Mucosa of descending colon (tissue), 3 donors: ENCODE measurements around the gene DCTN4. TPM values are rescaled to one million over a fixed set of nuclear protein-coding genes. Genes with fewer than 3 reads are reported as not detected.

Experiments
- ATAC-seq: fragments of 200-7000 bp; cut with Tn5 transposase; one replicate; pipeline ENCODE4 v1.9.1; 2020; ENCODE audit warnings: mild to moderate bottlenecking, moderate library complexity
- DNase-seq, 3 donors: peaks; one replicate each; pipeline ENCODE4 v3.0.0-alpha.2; 2020
- H3K36me3 ChIP-seq: fragments of 200-600 bp; one replicate; pipeline ENCODE4 v1.8.0; 2021; ENCODE audit warnings: low read depth, mild to moderate bottlenecking
- H3K4me1 ChIP-seq: fragments of 200-600 bp; one replicate; pipeline ENCODE4 v1.8.0; 2021; ENCODE audit warnings: low read depth, mild to moderate bottlenecking
- H3K4me3 ChIP-seq: fragments of 200-600 bp; one replicate; pipeline ENCODE4 v1.8.0; 2021; ENCODE audit warnings: mild to moderate bottlenecking
- H3K9me3 ChIP-seq: fragments of 200-600 bp; one replicate; pipeline ENCODE4 v1.8.0; 2021; ENCODE audit warnings: mild to moderate bottlenecking
- CTCF ChIP-seq: fragments of 200-600 bp; IDR thresholded peaks from one replicate; pipeline ENCODE4 v1.8.0; 2022; ENCODE audit warnings: antibody characterized with exemption, mild to moderate bottlenecking
- intact Hi-C, 2 donors: fragments of 100-400 bp; cut with DNase I in 1 of 2; cut with micrococcal nuclease in 1 of 2; formaldehyde crosslinking; loops; one replicate each; pipeline versions ENCODE4 v1.11.0 to v1.11.1; 2022; cut with DNase I, micrococcal nuclease
- total RNA-seq, 3 donors: library from RNA; stranded (reverse); fragmentation: NEBNext Ultra II Directional in 2 of 3; extraction: Animal tissue kit (Norgen Biotek cat#: 25700) in 2 of 3; gene quantifications; one replicate each; pipeline versions ENCODE4 v1.2.1 to v1.2.4, GENCODE V29; 2021 to 2023
- donor health status: DM: no; HTN: no; CAD: no; lungs with moderate emphysema.
- donor health status: DM: no; HTN: no; CAD: no.
- donor health status: DM: no; HTN: yes; CAD: no.

Gene DCTN4
- total RNA-seq, 3 donors from 2014 or later = 50.8 to 56.4 (median 52.9) TPM

- ATAC-seq (no peak), DNase-seq (no peak)
- Histone ChIP-seq H3K4me1 (peaks cover 39% of the 10 kb centered on the region), H3K36me3 (no peaks in the 10 kb centered on the region), H3K9me3 (no peaks in the 10 kb centered on the region), H3K4me3 (no peak overlapping the region)
- TF ChIP-seq CTCF = no peak
- intact Hi-C loops = no loop called here
Measured at GRCh38 chr5:150777685-150778084, 18.9 kb upstream of the DCTN4 start.

DNA sequence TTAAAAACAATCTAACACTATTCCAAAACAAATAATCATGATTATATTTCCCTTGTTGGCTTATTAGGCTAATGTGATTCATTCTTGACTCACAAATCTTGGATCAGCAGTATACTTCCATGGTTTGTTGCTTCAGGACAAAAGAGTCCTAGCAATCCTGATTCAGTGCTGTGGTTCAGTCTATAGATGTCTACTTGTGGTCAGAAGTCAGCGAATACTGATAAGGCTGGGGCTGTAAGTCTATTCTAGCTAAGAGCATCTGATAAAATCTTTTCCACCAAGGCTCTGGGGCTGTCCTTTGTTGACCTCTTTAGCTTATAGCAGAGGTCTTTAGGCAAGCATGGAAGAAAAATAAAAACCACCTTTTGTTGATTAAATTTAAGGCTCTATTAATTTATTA lies 15.3 kb upstream of the DCTN4 start:
- Histone ChIP-seq H3K36me3 (no peaks in the 10 kb centered on the region), H3K4me1 (peaks cover 6% of the 10 kb centered on the region), H3K4me3 (no peak overlapping the region), H3K9me3 (no peaks in the 10 kb centered on the region)
- DNase-seq (no peak), ATAC-seq (no peak)
- no peak for TF ChIP-seq CTCF
- intact Hi-C loops = no loop called here

- Histone ChIP-seq H3K4me1 (no peaks in the 10 kb centered on the region), H3K4me3 (no peak overlapping the region), H3K36me3 (no peaks in the 10 kb centered on the region), H3K9me3 (no peaks in the 10 kb centered on the region)
- ATAC-seq (no peak), DNase-seq (no peak)
- no peak for TF ChIP-seq CTCF
- intact Hi-C loops = no loop called here
Measured at GRCh38 chr5:150771034-150771795, 12.4 kb upstream of the DCTN4 start.

GRCh38 chr5:150766251-150766650 lies 7.4 kb upstream of the DCTN4 start:
- no peak for TF ChIP-seq CTCF
- intact Hi-C loops = no loop called here
- no peak overlapping the region for H3K4me3 ChIP-seq

DNA sequence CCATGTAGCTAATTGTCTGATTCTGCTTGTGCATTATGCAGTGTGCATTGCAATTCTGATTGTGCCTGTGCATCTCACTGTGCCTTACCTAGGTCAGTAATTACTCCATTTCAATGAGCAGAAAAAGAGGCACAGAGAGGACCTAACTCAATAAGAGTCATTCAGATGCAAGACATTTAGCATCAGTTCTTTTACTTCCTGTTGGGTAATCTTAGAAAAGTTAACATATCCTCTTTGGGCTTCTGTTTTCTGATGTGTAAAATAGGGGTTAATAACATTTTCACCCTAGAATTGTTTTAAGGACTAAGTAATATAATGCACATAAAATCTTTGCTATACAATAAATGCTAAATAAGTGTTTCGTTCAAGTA lies 7.0 kb upstream of the DCTN4 start:
- H3K36me3 ChIP-seq = no peaks in the 10 kb centered on the region
- ATAC-seq (no peak), DNase-seq (no peak)
- intact Hi-C loops = no loop called here
- TF ChIP-seq CTCF = no peak
- H3K4me3 ChIP-seq = no peak overlapping the region
- no peaks in the 10 kb centered on the region for H3K9me3 ChIP-seq
- no peaks in the 10 kb centered on the region for H3K4me1 ChIP-seq

More at GRCh38 chr5:150766251-150766650, 7.4 kb upstream of the DCTN4 start:
- Histone ChIP-seq H3K4me1 (no peaks in the 10 kb centered on the region), H3K36me3 (no peaks in the 10 kb centered on the region), H3K9me3 (no peaks in the 10 kb centered on the region)
- DNase-seq = no peak
- ATAC-seq = no peak
